Erythroblast (primary cell): ENCODE results near the gene CCDC12.

ENCODE experiments used
- GATA1 ChIP-seq: IDR thresholded peaks from 2 replicates; pipeline ENCODE4 v1.6.1; 2011; ENCODE audit warnings: low read depth, mild to moderate bottlenecking, control low read depth, low read length, moderate library complexity
- POLR2A ChIP-seq: IDR thresholded peaks from 2 replicates; pipeline ENCODE4 v1.6.1; 2011; ENCODE audit warnings: mild to moderate bottlenecking, low read length

GRCh38 chr3:46948830-46949671, 27.5 kb downstream of the CCDC12 start:
- no peak for TF ChIP-seq POLR2A
- no peak for TF ChIP-seq GATA1
